ENCODE results near the gene SLCO4C1. TPM values are rescaled to one million over a fixed set of nuclear protein-coding genes. Genes with fewer than 3 reads are reported as not detected.

SLCO4C1 gene
- polyA plus RNA-seq, 1 donor from 2014 or later, result 0.12 TPM

DNA sequence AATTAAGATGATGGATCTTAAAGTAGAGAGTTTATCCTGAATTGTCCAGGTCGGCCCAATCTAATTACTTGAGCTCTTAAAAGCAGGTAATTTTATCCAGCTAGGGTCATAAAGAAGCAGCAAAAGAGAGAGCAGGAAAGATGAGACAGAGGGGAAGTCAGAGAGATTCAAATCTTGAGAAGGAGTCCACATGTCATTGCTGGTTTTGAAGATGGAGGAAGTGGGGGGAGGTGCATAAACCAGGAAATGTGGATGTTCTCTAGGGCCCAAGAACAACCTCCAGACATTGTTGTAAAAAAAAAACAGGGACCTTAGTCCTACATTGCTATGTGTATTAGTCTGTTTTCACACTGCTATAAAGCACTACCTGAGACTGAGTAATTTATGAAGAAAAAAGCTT is 66.4 kb downstream of the SLCO4C1 start:
- no peaks in the 10 kb centered on the region for H3K79me2 ChIP-seq (replicated peaks; ENCODE audit: insufficient read depth, low read length)
- H3K4me2 ChIP-seq (ENCODE audit: low read length), result no peak overlapping the region
- H4K20me1 ChIP-seq (ENCODE audit: insufficient read depth), result no peaks in the 10 kb centered on the region
- no peaks in the 10 kb centered on the region for H3K27me3 ChIP-seq (ENCODE audit: insufficient read depth, low read depth, low read length)
- TF ChIP-seq, protein P1, sequence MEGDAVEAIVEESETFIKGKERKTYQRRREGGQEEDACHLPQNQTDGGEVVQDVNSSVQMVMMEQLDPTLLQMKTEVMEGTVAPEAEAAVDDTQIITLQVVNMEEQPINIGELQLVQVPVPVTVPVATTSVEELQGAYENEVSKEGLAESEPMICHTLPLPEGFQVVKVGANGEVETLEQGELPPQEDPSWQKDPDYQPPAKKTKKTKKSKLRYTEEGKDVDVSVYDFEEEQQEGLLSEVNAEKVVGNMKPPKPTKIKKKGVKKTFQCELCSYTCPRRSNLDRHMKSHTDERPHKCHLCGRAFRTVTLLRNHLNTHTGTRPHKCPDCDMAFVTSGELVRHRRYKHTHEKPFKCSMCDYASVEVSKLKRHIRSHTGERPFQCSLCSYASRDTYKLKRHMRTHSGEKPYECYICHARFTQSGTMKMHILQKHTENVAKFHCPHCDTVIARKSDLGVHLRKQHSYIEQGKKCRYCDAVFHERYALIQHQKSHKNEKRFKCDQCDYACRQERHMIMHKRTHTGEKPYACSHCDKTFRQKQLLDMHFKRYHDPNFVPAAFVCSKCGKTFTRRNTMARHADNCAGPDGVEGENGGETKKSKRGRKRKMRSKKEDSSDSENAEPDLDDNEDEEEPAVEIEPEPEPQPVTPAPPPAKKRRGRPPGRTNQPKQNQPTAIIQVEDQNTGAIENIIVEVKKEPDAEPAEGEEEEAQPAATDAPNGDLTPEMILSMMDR (IDR thresholded peaks at IDR 0.05; ENCODE audit: poor library complexity, severe bottlenecking), result no peak
- no peak for TF ChIP-seq TAF1 (IDR thresholded peaks at IDR 0.05; ENCODE audit: low read depth)
- no peak for TF ChIP-seq SMC3 (conservative IDR thresholded peaks at IDR 0.05; ENCODE audit: poor library complexity)
- TF ChIP-seq MXI1 (conservative IDR thresholded peaks at IDR 0.05; ENCODE audit: poor library complexity, severe bottlenecking), result no peak
- TF ChIP-seq EZH2 (IDR thresholded peaks at IDR 0.05; ENCODE audit: borderline replicate concordance, insufficient read depth, low read length, poor library complexity, severe bottlenecking), result no peak
- TF ChIP-seq, protein P2, sequence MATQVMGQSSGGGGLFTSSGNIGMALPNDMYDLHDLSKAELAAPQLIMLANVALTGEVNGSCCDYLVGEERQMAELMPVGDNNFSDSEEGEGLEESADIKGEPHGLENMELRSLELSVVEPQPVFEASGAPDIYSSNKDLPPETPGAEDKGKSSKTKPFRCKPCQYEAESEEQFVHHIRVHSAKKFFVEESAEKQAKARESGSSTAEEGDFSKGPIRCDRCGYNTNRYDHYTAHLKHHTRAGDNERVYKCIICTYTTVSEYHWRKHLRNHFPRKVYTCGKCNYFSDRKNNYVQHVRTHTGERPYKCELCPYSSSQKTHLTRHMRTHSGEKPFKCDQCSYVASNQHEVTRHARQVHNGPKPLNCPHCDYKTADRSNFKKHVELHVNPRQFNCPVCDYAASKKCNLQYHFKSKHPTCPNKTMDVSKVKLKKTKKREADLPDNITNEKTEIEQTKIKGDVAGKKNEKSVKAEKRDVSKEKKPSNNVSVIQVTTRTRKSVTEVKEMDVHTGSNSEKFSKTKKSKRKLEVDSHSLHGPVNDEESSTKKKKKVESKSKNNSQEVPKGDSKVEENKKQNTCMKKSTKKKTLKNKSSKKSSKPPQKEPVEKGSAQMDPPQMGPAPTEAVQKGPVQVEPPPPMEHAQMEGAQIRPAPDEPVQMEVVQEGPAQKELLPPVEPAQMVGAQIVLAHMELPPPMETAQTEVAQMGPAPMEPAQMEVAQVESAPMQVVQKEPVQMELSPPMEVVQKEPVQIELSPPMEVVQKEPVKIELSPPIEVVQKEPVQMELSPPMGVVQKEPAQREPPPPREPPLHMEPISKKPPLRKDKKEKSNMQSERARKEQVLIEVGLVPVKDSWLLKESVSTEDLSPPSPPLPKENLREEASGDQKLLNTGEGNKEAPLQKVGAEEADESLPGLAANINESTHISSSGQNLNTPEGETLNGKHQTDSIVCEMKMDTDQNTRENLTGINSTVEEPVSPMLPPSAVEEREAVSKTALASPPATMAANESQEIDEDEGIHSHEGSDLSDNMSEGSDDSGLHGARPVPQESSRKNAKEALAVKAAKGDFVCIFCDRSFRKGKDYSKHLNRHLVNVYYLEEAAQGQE (IDR thresholded peaks at IDR 0.05; ENCODE audit: borderline replicate concordance), result no peak
- TF ChIP-seq POLR2AphosphoS5 (IDR thresholded peaks at IDR 0.05), result no peak
- no peak for TF ChIP-seq RAD21 (conservative IDR thresholded peaks at IDR 0.05)
- TF ChIP-seq EP300 (conservative IDR thresholded peaks at IDR 0.05; ENCODE audit: poor library complexity, severe bottlenecking), result no peak
- no peak overlapping the region for H3K4me3 ChIP-seq (ENCODE audit: low read length)
- H3K9me3 ChIP-seq (ENCODE audit: low read length), result no peaks in the 10 kb centered on the region
- no peak overlapping the region for H3K27ac ChIP-seq (ENCODE audit: low read length)
- H3K9ac ChIP-seq (ENCODE audit: low read length), result no peak overlapping the region
- H3K9me2 ChIP-seq (ENCODE audit: insufficient read depth, low read length), result no peaks in the 10 kb centered on the region
- no peaks in the 10 kb centered on the region for H3F3A ChIP-seq (ENCODE audit: insufficient read depth, low read length, poor library complexity, severe bottlenecking)
- no peak overlapping the region for H2AFZ ChIP-seq (ENCODE audit: low read depth, low read length)
- no peaks in the 10 kb centered on the region for H3K36me3 ChIP-seq (ENCODE audit: insufficient read depth, low read length)

DNA sequence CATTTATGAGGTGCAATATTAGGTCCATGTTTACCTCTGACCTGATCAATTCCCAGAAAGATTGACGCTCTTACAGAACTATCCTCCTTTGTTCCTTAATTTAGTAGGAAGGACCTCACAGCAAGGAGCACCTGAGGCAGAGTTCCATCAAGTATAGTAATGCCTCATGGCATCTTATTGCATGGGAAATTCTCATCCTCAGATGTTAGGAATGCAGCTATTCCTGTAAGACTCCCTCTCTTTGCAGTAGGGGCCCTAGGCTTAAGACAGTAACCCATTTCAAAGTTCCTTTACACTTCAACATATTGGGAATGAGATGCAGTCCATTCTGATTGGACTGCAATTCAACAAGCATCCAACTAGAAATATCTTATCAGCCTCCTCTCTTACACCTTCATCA is 69.8 kb downstream of the SLCO4C1 start:
- no peaks in the 10 kb centered on the region for H3K27me3 ChIP-seq (ENCODE audit: insufficient read depth, low read depth, low read length)
- H3F3A ChIP-seq (ENCODE audit: insufficient read depth, low read length, poor library complexity, severe bottlenecking), result no peaks in the 10 kb centered on the region
- H3K9me3 ChIP-seq (ENCODE audit: low read length), result no peaks in the 10 kb centered on the region
- TF ChIP-seq TAF1 (IDR thresholded peaks at IDR 0.05; ENCODE audit: low read depth), result no peak
- TF ChIP-seq MXI1 (conservative IDR thresholded peaks at IDR 0.05; ENCODE audit: poor library complexity, severe bottlenecking), result no peak
- no peak for TF ChIP-seq RAD21 (conservative IDR thresholded peaks at IDR 0.05)
- TF ChIP-seq, protein P1 (IDR thresholded peaks at IDR 0.05; ENCODE audit: poor library complexity, severe bottlenecking), result no peak
- no peak for TF ChIP-seq POLR2AphosphoS5 (IDR thresholded peaks at IDR 0.05)
- TF ChIP-seq, protein P2 (IDR thresholded peaks at IDR 0.05; ENCODE audit: borderline replicate concordance), result no peak
- no peak for TF ChIP-seq EZH2 (IDR thresholded peaks at IDR 0.05; ENCODE audit: borderline replicate concordance, insufficient read depth, low read length, poor library complexity, severe bottlenecking)
- no peak for TF ChIP-seq SMC3 (conservative IDR thresholded peaks at IDR 0.05; ENCODE audit: poor library complexity)
- no peak for TF ChIP-seq EP300 (conservative IDR thresholded peaks at IDR 0.05; ENCODE audit: poor library complexity, severe bottlenecking)
- H3K79me2 ChIP-seq (replicated peaks; ENCODE audit: insufficient read depth, low read length), result no peaks in the 10 kb centered on the region
- no peak overlapping the region for H3K4me2 ChIP-seq (ENCODE audit: low read length)
- H3K9me2 ChIP-seq (ENCODE audit: insufficient read depth, low read length), result no peaks in the 10 kb centered on the region
- H2AFZ ChIP-seq (ENCODE audit: low read depth, low read length), result no peak overlapping the region
- no peak overlapping the region for H3K27ac ChIP-seq (ENCODE audit: low read length)
- H4K20me1 ChIP-seq (ENCODE audit: insufficient read depth), result no peaks in the 10 kb centered on the region
- no peaks in the 10 kb centered on the region for H3K36me3 ChIP-seq (ENCODE audit: insufficient read depth, low read length)
- H3K9ac ChIP-seq (ENCODE audit: low read length), result no peak overlapping the region
- no peak overlapping the region for H3K4me3 ChIP-seq (ENCODE audit: low read length)
